GM10266 (cell line): ENCODE data around the gene SYNJ2.

Source experiments
- DNase-seq: peaks from one replicate; pipeline ENCODE4 v3.0.0; 2012; ENCODE audit errors: extremely low spot score
- TF ChIP-seq, protein P1 (sequence below): IDR thresholded peaks from 2 replicates; pipeline ENCODE4 v1.5.1; 2012; ENCODE audit warnings: mild to moderate bottlenecking, low read depth; ENCODE audit not compliant: control insufficient read depth, insufficient read depth; ENCODE audit errors: missing control alignments

Gene SYNJ2

DNA sequence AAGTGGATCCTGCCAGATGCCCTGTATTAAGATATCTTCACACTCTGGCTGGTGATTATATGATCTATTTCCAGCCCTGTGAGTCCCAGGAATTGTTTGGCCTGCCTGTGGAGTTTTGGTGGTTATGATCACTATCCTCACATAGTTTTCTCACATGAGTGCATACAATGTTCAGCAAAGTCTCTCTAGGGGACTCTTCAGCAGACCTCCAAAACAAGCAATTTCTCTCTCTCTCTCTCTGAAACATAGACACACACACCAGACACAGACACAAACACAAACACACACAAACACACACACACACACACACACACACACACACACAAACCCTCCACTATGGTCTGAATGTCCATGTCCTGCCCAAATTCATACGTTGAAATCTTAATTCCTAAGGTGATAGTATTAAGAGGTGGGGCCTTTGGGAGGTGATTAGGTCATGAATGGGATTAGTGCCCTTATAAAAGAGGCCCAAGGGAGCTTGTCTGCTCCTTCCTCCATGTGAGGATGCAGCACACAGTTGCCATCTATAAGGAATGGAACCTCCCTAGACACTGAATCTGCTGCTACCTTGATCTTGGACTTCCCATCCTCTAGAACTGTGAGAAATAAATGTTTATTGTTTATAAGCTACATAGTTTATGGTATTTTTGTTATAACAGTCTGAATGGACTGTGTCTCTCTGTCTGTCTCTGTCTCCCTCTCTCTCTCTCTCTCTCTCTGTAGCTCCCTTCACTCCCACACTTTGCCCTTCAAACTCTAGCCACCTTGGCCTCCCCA lies 22.0 kb upstream of the SYNJ2 start:
- TF ChIP-seq, protein P1, sequence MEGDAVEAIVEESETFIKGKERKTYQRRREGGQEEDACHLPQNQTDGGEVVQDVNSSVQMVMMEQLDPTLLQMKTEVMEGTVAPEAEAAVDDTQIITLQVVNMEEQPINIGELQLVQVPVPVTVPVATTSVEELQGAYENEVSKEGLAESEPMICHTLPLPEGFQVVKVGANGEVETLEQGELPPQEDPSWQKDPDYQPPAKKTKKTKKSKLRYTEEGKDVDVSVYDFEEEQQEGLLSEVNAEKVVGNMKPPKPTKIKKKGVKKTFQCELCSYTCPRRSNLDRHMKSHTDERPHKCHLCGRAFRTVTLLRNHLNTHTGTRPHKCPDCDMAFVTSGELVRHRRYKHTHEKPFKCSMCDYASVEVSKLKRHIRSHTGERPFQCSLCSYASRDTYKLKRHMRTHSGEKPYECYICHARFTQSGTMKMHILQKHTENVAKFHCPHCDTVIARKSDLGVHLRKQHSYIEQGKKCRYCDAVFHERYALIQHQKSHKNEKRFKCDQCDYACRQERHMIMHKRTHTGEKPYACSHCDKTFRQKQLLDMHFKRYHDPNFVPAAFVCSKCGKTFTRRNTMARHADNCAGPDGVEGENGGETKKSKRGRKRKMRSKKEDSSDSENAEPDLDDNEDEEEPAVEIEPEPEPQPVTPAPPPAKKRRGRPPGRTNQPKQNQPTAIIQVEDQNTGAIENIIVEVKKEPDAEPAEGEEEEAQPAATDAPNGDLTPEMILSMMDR, result no peak
- DNase-seq, result no peak

DNA sequence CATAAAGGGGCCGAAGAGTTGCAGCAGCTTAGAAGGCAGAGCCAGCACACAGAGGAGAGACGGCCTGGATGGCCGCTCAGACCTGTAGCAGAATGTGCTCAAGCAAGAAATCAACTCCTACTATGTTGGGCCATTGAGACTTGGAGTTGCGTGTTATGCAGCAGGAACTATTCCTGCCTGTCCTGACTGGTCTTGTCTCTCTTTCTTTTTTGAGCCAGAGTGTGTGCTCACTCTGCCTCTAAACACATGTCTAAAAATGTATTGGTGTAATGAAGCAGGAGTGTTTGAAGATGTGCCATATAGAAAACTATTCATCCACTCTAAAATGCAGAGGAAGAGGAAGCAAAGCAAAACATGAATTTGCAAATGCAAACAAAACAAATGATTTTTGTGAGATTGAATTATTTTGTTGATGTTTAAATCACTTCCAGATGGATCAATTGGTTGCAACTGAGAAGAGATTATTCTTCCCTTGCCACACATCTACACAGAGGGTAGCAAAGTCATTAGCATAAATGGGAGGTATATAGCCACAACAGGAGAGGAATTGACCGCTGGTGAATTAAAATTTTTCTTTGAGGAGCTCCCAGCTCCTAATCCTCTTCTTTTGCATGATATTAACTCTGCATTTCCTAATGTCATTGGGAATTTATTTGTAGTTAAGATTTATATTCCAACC lies 20.4 kb upstream of the SYNJ2 start:
- TF ChIP-seq, protein P1, result no peak
- DNase-seq, result no peak

DNA sequence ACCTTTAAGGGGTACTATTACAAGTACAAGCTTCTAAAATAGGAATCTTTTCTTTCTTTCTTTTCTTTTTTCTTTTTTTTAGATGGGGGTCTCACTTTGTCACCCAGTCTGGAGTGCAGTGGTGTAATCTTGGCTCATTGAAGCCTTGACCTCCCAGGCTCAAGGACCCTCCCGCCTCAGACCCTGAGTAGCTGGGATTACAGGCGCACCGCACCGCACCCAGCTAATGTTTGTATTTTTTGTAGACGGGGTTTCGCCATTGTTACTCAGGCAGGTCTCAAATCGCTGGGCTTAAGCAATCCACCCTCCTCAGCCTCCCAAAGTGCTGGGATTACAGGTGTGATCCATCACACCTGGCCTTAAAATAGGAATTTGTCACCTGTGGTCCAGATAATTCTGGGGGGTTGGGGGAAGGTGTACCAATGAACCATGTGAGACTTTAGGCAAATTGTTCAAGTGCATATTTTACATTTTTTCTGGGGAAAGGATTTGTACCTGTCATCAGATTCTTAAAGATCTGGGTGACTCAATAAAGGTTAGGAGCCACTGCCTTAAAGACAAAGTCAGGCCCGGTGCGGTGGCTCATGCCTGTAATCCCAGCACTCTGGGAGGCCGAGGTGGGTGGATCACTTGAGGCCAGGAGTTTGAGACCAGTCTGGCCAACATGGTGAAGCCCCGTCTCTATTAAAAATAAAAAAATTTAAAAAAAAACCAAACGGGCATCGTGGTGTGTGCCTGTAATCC lies 19.7 kb upstream of the SYNJ2 start:
- no peak for DNase-seq
- TF ChIP-seq, protein P1, result no peak

DNA sequence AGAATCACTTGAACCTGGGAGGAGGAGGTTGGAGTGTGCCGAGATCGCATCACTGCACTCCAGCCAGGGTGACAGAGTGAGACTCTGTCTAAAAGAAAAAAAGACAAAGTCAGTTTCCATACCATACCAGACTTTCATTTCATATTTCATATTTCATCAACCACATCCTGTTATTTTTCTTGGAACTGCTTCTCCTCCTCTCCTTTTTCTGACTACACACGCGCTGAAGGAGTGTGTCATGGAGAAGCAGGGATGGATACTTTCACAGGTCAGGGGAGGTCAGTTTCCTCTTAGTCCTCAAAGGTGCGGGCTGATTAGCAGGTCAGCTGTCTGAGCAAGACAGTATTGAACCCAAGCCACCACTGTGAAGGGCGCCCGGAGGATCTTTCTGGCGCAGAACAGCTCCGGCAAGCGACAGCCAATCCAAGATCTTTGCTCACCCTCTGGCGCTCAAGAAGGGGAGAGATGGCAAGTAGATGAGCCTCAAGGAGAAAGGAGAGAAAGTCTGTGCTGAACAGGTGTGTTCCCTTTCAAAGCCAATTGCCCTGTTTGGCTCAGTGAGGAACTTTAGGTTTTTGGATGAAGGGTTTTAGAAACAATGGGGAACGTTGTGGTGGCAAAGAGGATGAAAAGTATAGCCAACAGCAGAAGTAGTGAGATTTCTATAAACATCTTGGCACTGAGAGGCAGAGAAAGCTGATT lies 18.9 kb upstream of the SYNJ2 start:
- TF ChIP-seq, protein P1, result no peak
- DNase-seq, result no peak

DNA sequence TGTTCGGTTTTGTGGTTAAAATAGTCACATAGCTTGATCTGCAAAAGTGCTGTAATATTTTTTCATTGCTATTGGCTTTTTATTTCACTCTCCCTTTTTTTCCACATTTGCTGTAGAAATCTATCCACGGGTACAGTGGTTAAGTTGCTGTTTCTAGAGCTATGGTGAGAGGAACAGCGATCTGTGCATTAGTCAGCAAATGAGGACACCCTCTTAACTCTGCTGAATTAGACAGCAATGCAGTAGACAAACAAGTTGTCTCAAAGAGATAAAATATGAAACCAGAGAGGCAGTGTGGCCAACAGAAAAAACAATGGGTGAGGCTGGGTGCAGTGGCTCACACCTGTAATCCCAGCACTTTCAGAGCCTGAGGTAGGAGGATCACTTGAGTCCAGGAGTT lies 17.6 kb upstream of the SYNJ2 start:
- TF ChIP-seq, protein P1, result no peak
- DNase-seq, result no peak

DNA sequence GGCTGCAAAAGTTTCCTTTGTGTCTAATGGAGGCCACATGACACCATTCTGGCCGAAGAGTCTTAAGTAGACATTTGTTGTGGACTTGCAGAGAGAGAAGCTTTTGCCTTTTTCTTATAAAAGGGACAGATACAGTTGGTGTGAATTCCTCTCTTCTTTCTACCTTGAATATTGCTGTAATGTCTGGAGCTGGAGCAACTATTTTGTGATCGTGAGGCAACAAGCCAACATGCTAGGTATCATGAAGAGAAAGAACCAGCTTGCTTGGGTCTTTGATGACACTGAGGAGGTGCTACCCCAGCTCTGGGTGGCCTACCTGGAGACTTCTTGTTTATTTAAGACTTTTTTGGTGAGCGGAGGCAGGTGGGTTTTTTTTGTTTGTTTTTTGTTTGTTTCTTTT lies 16.3 kb upstream of the SYNJ2 start:
- DNase-seq, result no peak
- TF ChIP-seq, protein P1, result no peak
